Lower lobe of right lung (tissue), 2 donors: ENCODE data around the gene CACNA1I. TPM values are rescaled to one million over a fixed set of nuclear protein-coding genes. Genes with fewer than 3 reads are reported as not detected.

ENCODE experiments used
- ATAC-seq, 2 donors: fragments of 200-7000 bp; cut with Tn5 transposase; one replicate each; pipeline ENCODE4 v1.9.1; 2020 to 2022; ENCODE audit warnings: mild to moderate bottlenecking in 2 of 2, moderate library complexity in 2 of 2
- DNase-seq: peaks from one replicate; pipeline ENCODE4 v3.0.0-alpha.2; 2020
- H3K27ac ChIP-seq: fragments of 200-600 bp; one replicate; pipeline ENCODE4 v1.8.0; 2022
- H3K27me3 ChIP-seq: fragments of 200-600 bp; one replicate; pipeline ENCODE4 v1.8.0; 2022; ENCODE audit warnings: low read depth
- H3K36me3 ChIP-seq: fragments of 200-600 bp; one replicate; pipeline ENCODE4 v1.8.0; 2022; ENCODE audit warnings: mild to moderate bottlenecking
- H3K4me1 ChIP-seq: fragments of 200-600 bp; one replicate; pipeline ENCODE4 v1.8.0; 2022
- H3K4me3 ChIP-seq: fragments of 200-600 bp; one replicate; pipeline ENCODE4 v1.8.0; 2022; ENCODE audit warnings: mild to moderate bottlenecking
- H3K9me3 ChIP-seq: fragments of 200-600 bp; one replicate; pipeline ENCODE4 v1.8.0; 2022
- CTCF ChIP-seq: fragments of 200-600 bp; IDR thresholded peaks from one replicate; pipeline ENCODE4 v1.8.0; 2022; ENCODE audit warnings: antibody characterized with exemption, mild to moderate bottlenecking
- intact Hi-C: fragments of 100-400 bp; cut with DNase I; formaldehyde crosslinking; loops from one replicate; pipeline ENCODE4 v1.11.0; 2022
- total RNA-seq: library from RNA; stranded (reverse); fragmentation: NEBNext Ultra II Directional; extraction: Animal tissue kit (Norgen Biotek cat#: 25700); gene quantifications from one replicate; pipeline ENCODE4 v1.2.1, GENCODE V29; 2021
- donor health status: DM: no; HTN: yes; CAD: no; lungs with severe emphysema.

Gene CACNA1I
- total RNA-seq, 1 donor from 2014 or later, result 0.21 TPM

- intact Hi-C loops, result no loop called here
- Histone ChIP-seq H3K9me3 (no peaks in the 10 kb centered on the region), H3K27me3 (peaks cover 65% of the 10 kb centered on the region), H3K4me3 (no peak overlapping the region), H3K36me3 (no peaks in the 10 kb centered on the region), H3K4me1 (no peaks in the 10 kb centered on the region), H3K27ac (no peak overlapping the region)
- ATAC-seq (no peak), DNase-seq (no peak)
- no peak for TF ChIP-seq CTCF
Observed at GRCh38 chr22:39623603-39624500, 53.3 kb downstream of the CACNA1I start.

- no peak for TF ChIP-seq CTCF
- Histone ChIP-seq H3K9me3 (no peaks in the 10 kb centered on the region), H3K27me3 (peaks cover 66% of the 10 kb centered on the region), H3K4me1 (no peaks in the 10 kb centered on the region), H3K36me3 (no peaks in the 10 kb centered on the region), H3K4me3 (no peak overlapping the region), H3K27ac (no peak overlapping the region)
- DNase-seq (no peak), ATAC-seq (no peak)
- intact Hi-C loops, result no loop called here
Observed at GRCh38 chr22:39624501-39624821, 53.9 kb downstream of the CACNA1I start.

- no peak for TF ChIP-seq CTCF
- H3K9me3 ChIP-seq, result no peaks in the 10 kb centered on the region
- no peak overlapping the region for H3K27ac ChIP-seq
- H3K36me3 ChIP-seq, result no peaks in the 10 kb centered on the region
- H3K4me3 ChIP-seq, result no peak overlapping the region
- no peaks in the 10 kb centered on the region for H3K4me1 ChIP-seq
- peaks cover 67% of the 10 kb centered on the region for H3K27me3 ChIP-seq
- intact Hi-C loops, result no loop called here
- ATAC-seq (no peak), DNase-seq (no peak)
Observed at GRCh38 chr22:39625569-39626537, 55.3 kb downstream of the CACNA1I start.

GRCh38 chr22:39627208-39627607 is 56.7 kb downstream of the CACNA1I start:
- H3K27ac ChIP-seq, result no peak overlapping the region
- ATAC-seq (no peak), DNase-seq (no peak)
- no peaks in the 10 kb centered on the region for H3K36me3 ChIP-seq
- H3K9me3 ChIP-seq, result no peaks in the 10 kb centered on the region
- peaks cover 54% of the 10 kb centered on the region for H3K27me3 ChIP-seq
- TF ChIP-seq CTCF, result no peak
- intact Hi-C loops, result no loop called here
- no peaks in the 10 kb centered on the region for H3K4me1 ChIP-seq
- no peak overlapping the region for H3K4me3 ChIP-seq

- ATAC-seq, result no peak
- intact Hi-C loops, result no loop called here
Observed at GRCh38 chr22:39627865-39628562, 57.5 kb downstream of the CACNA1I start.

More at GRCh38 chr22:39627865-39628562, 57.5 kb downstream of the CACNA1I start:
- no peak overlapping the region for H3K27ac ChIP-seq
- H3K27me3 ChIP-seq, result peaks cover 50% of the 10 kb centered on the region
- DNase-seq, result no peak
- no peak for TF ChIP-seq CTCF
- no peak overlapping the region for H3K4me3 ChIP-seq
- no peaks in the 10 kb centered on the region for H3K4me1 ChIP-seq
- H3K9me3 ChIP-seq, result no peaks in the 10 kb centered on the region
- no peaks in the 10 kb centered on the region for H3K36me3 ChIP-seq
